HL-60 (cell line): ENCODE results near the gene ATP6V1E1.

Source experiments
- POLR2AphosphoS5 ChIP-seq: IDR thresholded peaks from 2 replicates; pipeline ENCODE4 v1.6.1; 2012; ENCODE audit warnings: low read depth
- TF ChIP-seq, protein P1 (sequence below): IDR thresholded peaks from one replicate; pipeline ENCODE4 v1.5.1; 2011; ENCODE audit warnings: low read length, control low read depth, inconsistent platforms; ENCODE audit not compliant: insufficient read depth

DNA sequence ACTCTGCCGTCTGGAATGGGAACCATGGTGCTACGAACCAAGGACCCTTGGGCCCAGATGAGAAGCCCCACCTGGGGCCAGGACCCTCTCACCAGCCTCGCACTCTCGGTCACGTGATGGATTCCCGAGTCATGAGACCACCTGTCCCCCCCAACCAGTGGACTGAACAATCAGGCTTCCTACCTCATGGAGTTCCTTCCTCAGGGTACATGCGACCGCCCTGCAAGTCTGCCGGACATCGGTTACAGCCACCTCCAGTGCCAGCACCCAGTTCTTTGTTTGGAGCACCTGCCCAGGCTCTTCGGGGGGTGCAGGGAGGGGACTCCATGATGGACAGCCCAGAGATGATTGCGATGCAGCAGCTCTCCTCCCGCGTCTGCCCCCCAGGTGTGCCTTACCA lies 86.1 kb downstream of the ATP6V1E1 start:
- TF ChIP-seq, protein P1, sequence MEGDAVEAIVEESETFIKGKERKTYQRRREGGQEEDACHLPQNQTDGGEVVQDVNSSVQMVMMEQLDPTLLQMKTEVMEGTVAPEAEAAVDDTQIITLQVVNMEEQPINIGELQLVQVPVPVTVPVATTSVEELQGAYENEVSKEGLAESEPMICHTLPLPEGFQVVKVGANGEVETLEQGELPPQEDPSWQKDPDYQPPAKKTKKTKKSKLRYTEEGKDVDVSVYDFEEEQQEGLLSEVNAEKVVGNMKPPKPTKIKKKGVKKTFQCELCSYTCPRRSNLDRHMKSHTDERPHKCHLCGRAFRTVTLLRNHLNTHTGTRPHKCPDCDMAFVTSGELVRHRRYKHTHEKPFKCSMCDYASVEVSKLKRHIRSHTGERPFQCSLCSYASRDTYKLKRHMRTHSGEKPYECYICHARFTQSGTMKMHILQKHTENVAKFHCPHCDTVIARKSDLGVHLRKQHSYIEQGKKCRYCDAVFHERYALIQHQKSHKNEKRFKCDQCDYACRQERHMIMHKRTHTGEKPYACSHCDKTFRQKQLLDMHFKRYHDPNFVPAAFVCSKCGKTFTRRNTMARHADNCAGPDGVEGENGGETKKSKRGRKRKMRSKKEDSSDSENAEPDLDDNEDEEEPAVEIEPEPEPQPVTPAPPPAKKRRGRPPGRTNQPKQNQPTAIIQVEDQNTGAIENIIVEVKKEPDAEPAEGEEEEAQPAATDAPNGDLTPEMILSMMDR = no peak
- no peak for TF ChIP-seq POLR2AphosphoS5
